GM10847 (cell line): ENCODE data around the gene DAO.

Experiments
- POLR2A ChIP-seq: IDR thresholded peaks from 2 replicates; pipeline ENCODE4 v1.6.1; 2011; ENCODE audit not compliant: insufficient read length; ENCODE audit errors: extremely low read depth

Gene DAO

DNA sequence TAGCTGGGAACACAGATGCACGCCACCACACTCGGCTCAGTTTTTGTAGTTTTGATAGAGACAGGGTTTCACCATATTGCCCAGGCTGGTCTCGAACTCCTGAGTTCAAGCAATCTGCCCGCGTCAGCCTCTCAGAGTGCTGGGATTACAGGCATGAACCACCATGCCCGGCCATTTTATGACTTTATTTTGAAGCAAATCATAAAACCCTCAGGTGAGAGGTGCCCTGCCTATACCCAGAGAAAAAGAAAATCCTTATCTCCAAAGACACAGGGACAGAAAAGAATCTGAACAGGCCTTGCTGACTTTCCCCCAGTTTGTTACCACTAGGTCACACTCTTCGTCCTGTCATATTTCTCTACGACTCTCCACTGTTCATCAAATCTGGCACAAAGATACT, 48.8 kb downstream of the DAO start:
- TF ChIP-seq POLR2A = no peak

DNA sequence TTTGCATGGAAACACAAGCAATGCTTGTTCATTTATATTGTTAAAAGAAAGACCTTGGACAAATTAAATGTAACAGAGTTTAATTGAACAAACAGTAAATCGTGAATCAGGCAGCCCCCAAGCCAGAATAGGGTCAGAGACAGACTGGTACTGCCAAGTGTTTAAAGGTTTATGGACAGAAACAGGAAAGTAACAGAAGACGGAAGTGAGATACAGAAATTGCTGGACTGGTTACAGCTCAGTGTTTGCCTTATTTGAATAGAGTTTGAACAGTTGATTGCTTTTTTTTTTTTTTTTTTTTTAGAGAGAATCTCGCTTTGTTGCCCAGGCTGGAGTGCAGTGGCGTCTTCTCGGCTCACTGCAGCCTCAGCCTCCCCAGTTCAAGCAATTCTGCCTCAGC, 50.3 kb downstream of the DAO start:
- TF ChIP-seq POLR2A = no peak

DNA sequence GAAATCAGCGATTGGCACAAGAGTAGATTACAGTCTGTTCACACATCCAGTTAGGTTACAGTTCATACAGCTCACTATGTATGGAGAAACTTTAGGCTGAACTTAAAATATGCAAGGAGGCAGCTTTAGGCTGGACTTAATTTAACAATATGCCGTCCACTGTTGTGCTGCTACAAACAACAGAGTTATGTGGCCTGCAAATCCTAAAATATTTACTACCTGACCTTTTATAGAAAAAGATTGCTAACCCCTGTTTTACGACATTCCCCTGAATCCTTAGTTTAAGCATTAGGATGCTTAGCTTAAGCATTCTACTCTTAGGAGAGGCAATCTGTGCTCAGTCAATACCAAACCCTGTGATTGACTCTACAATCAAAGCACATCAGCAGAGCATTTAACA, 50.9 kb downstream of the DAO start:
- TF ChIP-seq POLR2A = no peak

DNA sequence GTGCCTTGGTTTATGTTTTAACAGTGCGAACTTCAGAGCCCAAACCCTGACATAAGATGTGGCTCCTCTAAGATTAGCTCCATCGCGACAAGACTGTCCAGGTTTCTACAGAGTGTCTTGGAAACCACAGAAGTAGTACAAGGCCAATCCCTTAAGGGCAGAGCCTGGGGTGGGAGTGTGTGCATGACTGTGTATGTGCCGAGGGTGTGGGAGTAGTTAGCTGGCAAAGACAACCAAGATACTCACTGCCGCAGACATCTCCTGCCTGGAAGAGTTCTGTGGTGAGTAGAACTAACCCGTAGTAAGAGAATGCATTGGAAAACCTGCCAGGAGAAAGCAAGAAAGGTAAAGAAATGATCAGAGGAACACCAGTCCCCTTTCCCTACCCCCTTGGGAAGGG, 54.1 kb downstream of the DAO start:
- no peak for TF ChIP-seq POLR2A

DNA sequence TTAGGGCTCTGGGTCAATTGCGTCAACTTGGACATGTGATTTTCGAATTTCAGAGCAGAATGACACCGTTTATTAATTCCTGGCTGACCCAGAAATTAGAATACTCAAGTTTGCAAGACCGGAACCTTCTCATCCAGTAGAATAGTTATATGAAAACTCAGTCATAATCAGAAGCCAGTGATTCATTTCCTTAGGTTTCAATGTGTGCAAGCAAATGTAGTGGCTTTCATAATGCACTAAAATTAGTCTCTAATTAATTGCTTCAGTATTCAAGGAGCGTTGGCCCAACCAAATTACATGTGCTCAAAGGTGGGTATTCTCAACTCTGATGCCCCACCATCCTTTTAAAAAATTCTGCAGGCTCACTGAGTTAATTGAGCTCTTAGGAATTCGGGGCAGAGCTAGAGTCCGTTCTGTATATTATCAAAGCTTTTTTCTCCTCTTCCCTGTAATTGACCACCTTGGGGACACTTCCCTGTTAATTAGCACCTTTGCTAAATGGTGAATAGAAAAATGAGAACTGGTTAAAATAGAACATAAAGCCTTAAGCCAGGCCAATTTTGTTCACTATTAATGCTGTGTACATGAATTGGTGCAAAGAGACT, 55.4 kb downstream of the DAO start:
- TF ChIP-seq POLR2A = no peak

DNA sequence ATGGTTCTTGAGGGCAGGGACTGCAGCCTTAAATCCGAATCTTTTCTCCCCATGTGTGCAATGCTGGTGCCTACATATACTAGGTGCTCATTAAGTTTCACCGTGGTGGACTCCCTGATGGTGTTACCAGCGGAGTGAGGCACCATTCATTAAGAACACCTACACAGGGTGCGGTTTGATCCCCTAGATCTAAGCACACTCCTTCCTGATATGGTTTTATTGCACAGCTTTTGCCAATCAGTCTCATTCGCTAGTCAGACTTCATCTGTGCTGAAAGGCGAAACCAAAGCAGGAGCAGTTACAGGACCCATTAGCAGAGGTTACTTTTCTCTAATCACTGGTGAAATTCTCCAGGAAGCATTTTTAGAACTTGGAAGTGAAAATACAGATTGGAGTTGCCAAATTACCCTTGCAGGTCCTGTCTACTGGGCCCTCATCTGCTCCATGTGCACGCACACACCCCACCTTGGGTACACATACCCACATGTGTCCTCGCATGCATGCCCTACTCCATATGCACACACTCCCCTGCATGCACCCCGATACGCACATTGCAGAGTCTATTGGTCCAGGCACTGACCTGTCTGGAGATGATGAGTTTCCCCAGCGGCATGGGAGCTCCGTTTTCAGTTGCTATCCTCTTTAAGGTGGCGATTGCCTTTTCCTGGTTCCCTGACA, 58.5 kb downstream of the DAO start:
- TF ChIP-seq POLR2A = no peak

DNA sequence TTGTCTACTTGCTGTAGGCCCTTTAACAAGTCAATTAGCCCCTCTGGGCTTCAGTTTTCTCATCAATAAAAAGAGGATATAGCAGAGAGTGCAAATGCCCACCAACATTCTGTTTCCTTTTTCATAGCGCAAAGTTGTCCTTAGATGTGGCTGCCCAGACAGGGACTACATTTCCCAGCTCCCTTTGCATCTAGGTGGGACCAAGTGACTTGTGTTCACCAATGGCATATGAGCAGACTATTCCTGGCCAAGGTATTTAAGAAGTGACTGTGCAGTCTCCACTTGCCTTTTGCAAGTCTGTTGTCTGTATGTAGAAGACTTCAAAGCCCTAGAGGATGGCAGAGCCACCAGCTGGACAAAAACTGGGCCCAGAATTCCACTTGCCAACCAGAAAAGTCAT, 59.7 kb downstream of the DAO start:
- no peak for TF ChIP-seq POLR2A

DNA sequence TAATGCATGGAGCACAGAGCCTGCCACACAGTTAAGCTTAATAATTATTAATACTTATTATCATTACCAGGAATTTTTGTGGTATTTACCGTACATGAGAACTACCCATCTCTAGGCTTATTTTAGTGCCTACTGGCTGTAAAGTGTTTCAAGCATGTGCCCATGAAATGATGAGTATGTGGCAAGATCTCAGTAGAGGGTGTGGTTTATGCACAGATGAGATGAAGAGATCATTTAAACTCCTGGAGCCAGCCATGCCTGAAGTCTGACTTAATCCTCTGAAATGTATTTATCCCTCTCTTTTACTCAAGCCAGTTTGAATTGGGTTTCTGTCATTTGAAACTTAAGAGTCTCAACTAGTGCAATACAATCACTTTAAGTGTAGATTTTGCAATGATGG, 60.2 kb downstream of the DAO start:
- no peak for TF ChIP-seq POLR2A

DNA sequence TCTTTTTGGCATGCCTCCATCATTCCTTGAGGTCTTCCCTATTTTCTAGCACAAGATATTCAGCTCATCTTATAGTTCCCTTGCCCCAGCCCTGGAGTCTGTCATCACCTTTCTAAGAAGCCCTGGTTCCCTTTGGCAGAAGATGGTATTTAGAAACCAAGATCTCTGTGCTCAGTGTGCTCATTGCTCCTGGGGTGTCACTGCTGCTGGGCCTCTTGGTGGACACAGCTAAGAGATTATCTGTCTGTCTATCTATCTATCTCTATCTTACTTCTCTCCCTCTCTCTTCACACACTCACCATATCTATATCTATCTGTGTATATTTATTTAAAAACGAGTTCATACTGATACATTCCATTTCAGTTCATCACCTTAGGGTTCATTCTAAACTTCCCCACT, 67.2 kb downstream of the DAO start:
- TF ChIP-seq POLR2A = no peak

DNA sequence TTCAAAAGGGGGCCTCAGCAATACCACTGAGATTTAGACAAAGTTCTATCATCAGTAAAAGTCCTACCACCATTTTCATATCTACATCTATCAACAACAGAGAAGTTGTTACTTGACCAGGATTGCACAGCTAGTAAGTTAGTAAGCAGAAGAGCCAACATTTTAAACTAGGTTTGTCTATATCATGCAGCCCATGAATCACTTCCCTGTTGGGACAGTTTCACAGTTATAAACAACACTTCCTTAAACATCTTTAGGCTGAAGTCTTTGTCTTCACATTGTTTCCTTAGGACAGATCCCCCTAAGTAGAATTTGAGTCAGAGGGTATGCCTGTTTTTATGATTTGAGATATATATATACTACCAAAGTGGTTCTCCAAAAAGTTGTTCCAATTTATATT, 68.5 kb downstream of the DAO start:
- TF ChIP-seq POLR2A = no peak

DNA sequence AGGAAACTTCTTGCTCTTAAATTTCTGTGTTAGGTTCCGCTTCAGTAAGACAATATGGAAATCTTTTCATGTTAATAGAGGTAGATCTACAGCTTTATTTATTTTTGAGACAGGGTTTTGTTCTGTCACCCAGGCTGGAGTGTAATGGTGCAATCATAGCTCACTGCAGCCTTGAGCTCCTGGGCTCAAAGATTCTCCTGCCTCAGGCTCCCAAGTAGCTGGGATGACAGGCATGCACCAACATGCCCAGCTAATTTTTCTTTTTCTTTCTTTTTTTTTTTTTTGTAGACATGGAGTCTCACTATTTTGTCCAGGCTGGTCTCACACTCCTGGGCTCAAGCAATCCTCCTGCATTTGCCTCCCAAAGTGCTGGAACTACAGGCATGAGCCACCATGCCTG, 70.1 kb downstream of the DAO start:
- no peak for TF ChIP-seq POLR2A
